Left ventricle myocardium inferior (tissue), 1 donor: ENCODE data around the gene GATAD1. TPM values are rescaled to one million over a fixed set of nuclear protein-coding genes. Genes with fewer than 3 reads are reported as not detected.
"Not testable (repeated sequence)": the region's sequence is repeated elsewhere in the genome, so short reads cannot be mapped to it uniquely, and the experiment has no call there.

Experiments used
- DNase-seq: peaks from one replicate; pipeline ENCODE4 v3.0.0-alpha.2; 2020
- H3K27ac ChIP-seq: fragments of 200-600 bp; replicated peaks from 2 replicates; pipeline ENCODE4 v1.8.0; 2021
- H3K27me3 ChIP-seq: fragments of 200-600 bp; 2 replicates; pipeline ENCODE4 v1.8.0; 2021; ENCODE audit warnings: low read depth
- H3K36me3 ChIP-seq: fragments of 200-600 bp; 2 replicates; pipeline ENCODE4 v1.8.0; 2021
- H3K4me1 ChIP-seq: fragments of 200-600 bp; 2 replicates; pipeline ENCODE4 v1.8.0; 2021
- H3K4me3 ChIP-seq: fragments of 200-600 bp; 2 replicates; pipeline ENCODE4 v1.8.0; 2021; ENCODE audit warnings: mild to moderate bottlenecking, moderate library complexity
- H3K9me3 ChIP-seq: fragments of 200-600 bp; replicated peaks from 2 replicates; pipeline ENCODE4 v1.8.0; 2021
- CTCF ChIP-seq: fragments of 200-600 bp; IDR thresholded peaks from 2 replicates; pipeline ENCODE4 v1.8.0; 2021; ENCODE audit warnings: antibody characterized with exemption, mild to moderate bottlenecking, borderline replicate concordance
- intact Hi-C: fragments of 100-400 bp; cut with micrococcal nuclease; formaldehyde crosslinking; loops from one replicate; pipeline ENCODE4 v1.11.0; 2022
- total RNA-seq: library from RNA; stranded (reverse); fragmentation: NEBNext Ultra II Directional; extraction: Animal tissue kit (Norgen Biotek cat#: 25700); gene quantifications from one replicate; pipeline ENCODE4 v1.2.1, GENCODE V29; 2021
- donor health status: DM: no; HTN: yes; CAD: no; lungs with severe emphysema.

Gene GATAD1
- total RNA-seq, 1 donor from 2014 or later, result 15.4 TPM

- TF ChIP-seq CTCF, result no peak
- intact Hi-C loops, result no loop called here
- no peak overlapping the region for H3K27ac ChIP-seq
- no peak overlapping the region for H3K4me3 ChIP-seq
- no peaks in the 10 kb centered on the region for H3K27me3 ChIP-seq
- no peak for DNase-seq
- peaks cover 17% of the 10 kb centered on the region for H3K36me3 ChIP-seq
- no peaks in the 10 kb centered on the region for H3K9me3 ChIP-seq
- H3K4me1 ChIP-seq, result no peaks in the 10 kb centered on the region
Measured at GRCh38 chr7:92404170-92404614, 43.1 kb upstream of the GATAD1 start.

- no peak overlapping the region for H3K27ac ChIP-seq
- peaks cover 4% of the 10 kb centered on the region for H3K9me3 ChIP-seq
- no peak overlapping the region for H3K4me3 ChIP-seq
- H3K4me1 ChIP-seq, result no peaks in the 10 kb centered on the region
- no peak for TF ChIP-seq CTCF
- DNase-seq, result no peak
- intact Hi-C loops, result no loop called here
- no peaks in the 10 kb centered on the region for H3K36me3 ChIP-seq
- peaks cover 5% of the 10 kb centered on the region for H3K27me3 ChIP-seq
Measured at GRCh38 chr7:92409357-92409756, 37.9 kb upstream of the GATAD1 start.

- H3K27ac ChIP-seq, intact Hi-C loops, H3K4me3 ChIP-seq, H3K36me3 ChIP-seq, H3K9me3 ChIP-seq, H3K27me3 ChIP-seq, H3K4me1 ChIP-seq, DNase-seq: not testable (repeated sequence)
Measured at GRCh38 chr7:92410162-92410561, 37.1 kb upstream of the GATAD1 start.

GRCh38 chr7:92412745-92413144, 34.5 kb upstream of the GATAD1 start:
- intact Hi-C loops, result no loop called here
- no peak for DNase-seq
- no peak overlapping the region for H3K4me3 ChIP-seq
- H3K27me3 ChIP-seq, result peaks cover 5% of the 10 kb centered on the region
- no peak for TF ChIP-seq CTCF
- H3K9me3 ChIP-seq, result peaks cover 4% of the 10 kb centered on the region
- H3K36me3 ChIP-seq, result no peaks in the 10 kb centered on the region
- no peak overlapping the region for H3K27ac ChIP-seq
- H3K4me1 ChIP-seq, result no peaks in the 10 kb centered on the region

GRCh38 chr7:92413550-92413949, 33.7 kb upstream of the GATAD1 start:
- Histone ChIP-seq H3K27ac (no peak overlapping the region), H3K4me3 (no peak overlapping the region), H3K27me3 (peaks cover 5% of the 10 kb centered on the region), H3K4me1 (no peaks in the 10 kb centered on the region), H3K9me3 (peaks cover 4% of the 10 kb centered on the region), H3K36me3 (no peaks in the 10 kb centered on the region)
- intact Hi-C loops, result no loop called here
- TF ChIP-seq CTCF, result no peak
- DNase-seq, result no peak

- intact Hi-C loops, result no loop called here
- Histone ChIP-seq H3K27me3 (peaks cover 5% of the 10 kb centered on the region), H3K4me1 (no peaks in the 10 kb centered on the region), H3K4me3 (no peak overlapping the region), H3K36me3 (no peaks in the 10 kb centered on the region), H3K27ac (no peak overlapping the region), H3K9me3 (peaks cover 1% of the 10 kb centered on the region)
- no peak for DNase-seq
- no peak for TF ChIP-seq CTCF
Measured at GRCh38 chr7:92415225-92415624, 32.1 kb upstream of the GATAD1 start.
